ENCODE measurements around the gene FEZ2. TPM values are rescaled to one million over a fixed set of nuclear protein-coding genes. Genes with fewer than 3 reads are reported as not detected.

Gene FEZ2
- total RNA-seq, 3 donors from 2014 or later: 48.5 to 63.8 (median 49.0) TPM

DNA sequence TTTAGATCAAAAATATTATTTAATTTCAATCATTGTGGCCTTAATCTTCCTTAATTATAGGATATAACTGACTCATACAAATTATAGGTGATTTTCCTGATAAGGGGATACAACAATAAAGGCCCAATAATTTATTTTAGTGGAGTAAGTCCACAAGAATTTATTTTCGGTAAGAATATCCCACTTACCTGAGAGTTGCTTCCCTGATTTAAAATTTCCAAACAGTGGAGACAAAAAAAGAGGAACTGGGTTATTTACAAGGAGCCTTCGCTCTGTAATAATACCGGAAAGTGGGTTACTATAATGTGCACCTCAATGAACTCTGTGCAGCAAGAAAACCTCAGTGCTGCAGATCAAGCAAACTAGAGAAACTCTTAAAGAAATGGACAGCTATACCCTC lies 42.2 kb downstream of the FEZ2 start:
- H3K27me3 ChIP-seq: no peaks in the 10 kb centered on the region
- H3K9me3 ChIP-seq: no peaks in the 10 kb centered on the region
- H3K27ac ChIP-seq: no peak overlapping the region
- TF ChIP-seq POLR2AphosphoS5 (IDR thresholded peaks at IDR 0.05) (no peak), POLR2A (IDR thresholded peaks at IDR 0.05) (no peak)
- TF ChIP-seq, protein P1, sequence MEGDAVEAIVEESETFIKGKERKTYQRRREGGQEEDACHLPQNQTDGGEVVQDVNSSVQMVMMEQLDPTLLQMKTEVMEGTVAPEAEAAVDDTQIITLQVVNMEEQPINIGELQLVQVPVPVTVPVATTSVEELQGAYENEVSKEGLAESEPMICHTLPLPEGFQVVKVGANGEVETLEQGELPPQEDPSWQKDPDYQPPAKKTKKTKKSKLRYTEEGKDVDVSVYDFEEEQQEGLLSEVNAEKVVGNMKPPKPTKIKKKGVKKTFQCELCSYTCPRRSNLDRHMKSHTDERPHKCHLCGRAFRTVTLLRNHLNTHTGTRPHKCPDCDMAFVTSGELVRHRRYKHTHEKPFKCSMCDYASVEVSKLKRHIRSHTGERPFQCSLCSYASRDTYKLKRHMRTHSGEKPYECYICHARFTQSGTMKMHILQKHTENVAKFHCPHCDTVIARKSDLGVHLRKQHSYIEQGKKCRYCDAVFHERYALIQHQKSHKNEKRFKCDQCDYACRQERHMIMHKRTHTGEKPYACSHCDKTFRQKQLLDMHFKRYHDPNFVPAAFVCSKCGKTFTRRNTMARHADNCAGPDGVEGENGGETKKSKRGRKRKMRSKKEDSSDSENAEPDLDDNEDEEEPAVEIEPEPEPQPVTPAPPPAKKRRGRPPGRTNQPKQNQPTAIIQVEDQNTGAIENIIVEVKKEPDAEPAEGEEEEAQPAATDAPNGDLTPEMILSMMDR (IDR thresholded peaks at IDR 0.05): no peak
- no peak for DNase-seq (ENCODE audit: low spot score in 2 of 2)
- no peaks in the 10 kb centered on the region for H3K4me1 ChIP-seq
- H3K4me3 ChIP-seq: no peak overlapping the region
- intact Hi-C loops (cut with DNase I; ENCODE audit: low total_unique reads): no loop called here
- H3K36me3 ChIP-seq: no peaks in the 10 kb centered on the region

DNA sequence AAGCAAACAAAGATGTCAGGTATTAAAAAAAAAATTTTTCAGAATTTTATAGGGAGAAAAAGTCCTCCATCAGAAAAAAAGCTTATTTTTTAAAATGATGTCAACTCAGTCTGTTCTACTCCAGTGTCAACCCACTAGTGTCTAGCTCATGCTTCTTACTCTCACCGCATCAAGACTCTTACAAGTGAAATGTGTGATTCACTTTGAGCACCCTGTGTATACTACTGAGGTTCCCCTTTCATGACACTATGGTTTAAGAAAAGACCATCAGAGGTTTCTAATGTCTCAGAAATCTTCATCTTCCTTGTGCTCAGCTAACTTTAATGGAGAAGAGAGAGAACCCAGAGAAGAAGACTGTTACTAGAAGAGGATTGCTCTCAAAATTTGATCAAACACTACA lies 43.4 kb downstream of the FEZ2 start:
- no peaks in the 10 kb centered on the region for H3K9me3 ChIP-seq
- H3K4me3 ChIP-seq: no peak overlapping the region
- intact Hi-C loops (cut with DNase I; ENCODE audit: low total_unique reads): no loop called here
- no peaks in the 10 kb centered on the region for H3K4me1 ChIP-seq
- TF ChIP-seq, protein P1 (IDR thresholded peaks at IDR 0.05): no peak
- TF ChIP-seq POLR2AphosphoS5 (IDR thresholded peaks at IDR 0.05): no peak
- no peak for TF ChIP-seq POLR2A (IDR thresholded peaks at IDR 0.05)
- H3K36me3 ChIP-seq: no peaks in the 10 kb centered on the region
- H3K27me3 ChIP-seq: no peaks in the 10 kb centered on the region
- H3K27ac ChIP-seq: no peak overlapping the region
- DNase-seq (ENCODE audit: low spot score in 2 of 2): no peak

DNA sequence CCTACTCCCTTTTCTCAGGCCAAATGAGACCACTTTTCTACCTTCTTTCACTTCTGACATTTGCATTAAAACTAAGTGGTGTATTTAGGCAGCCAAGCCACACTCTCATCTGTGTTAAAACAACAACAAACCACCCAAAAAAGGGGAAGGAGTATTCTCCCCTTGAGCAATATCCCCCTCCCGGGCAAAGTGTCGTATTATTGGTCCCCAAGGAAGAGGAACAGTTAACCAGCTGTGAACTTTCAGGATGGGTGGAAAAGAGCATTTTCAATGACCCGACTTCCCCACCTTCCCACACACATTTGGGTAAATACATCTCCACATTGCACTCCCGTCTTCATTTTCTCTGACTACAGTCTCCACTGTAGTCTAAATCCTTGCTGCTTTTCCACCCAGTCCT lies 44.3 kb downstream of the FEZ2 start:
- Histone ChIP-seq H3K9me3 (no peaks in the 10 kb centered on the region), H3K4me1 (no peaks in the 10 kb centered on the region), H3K27ac (no peak overlapping the region), H3K27me3 (no peaks in the 10 kb centered on the region), H3K4me3 (no peak overlapping the region), H3K36me3 (no peaks in the 10 kb centered on the region)
- TF ChIP-seq, protein P1 (IDR thresholded peaks at IDR 0.05): no peak
- no peak for TF ChIP-seq POLR2A (IDR thresholded peaks at IDR 0.05)
- DNase-seq (ENCODE audit: low spot score in 2 of 2): no peak
- intact Hi-C loops (cut with DNase I; ENCODE audit: low total_unique reads): no loop called here

DNA sequence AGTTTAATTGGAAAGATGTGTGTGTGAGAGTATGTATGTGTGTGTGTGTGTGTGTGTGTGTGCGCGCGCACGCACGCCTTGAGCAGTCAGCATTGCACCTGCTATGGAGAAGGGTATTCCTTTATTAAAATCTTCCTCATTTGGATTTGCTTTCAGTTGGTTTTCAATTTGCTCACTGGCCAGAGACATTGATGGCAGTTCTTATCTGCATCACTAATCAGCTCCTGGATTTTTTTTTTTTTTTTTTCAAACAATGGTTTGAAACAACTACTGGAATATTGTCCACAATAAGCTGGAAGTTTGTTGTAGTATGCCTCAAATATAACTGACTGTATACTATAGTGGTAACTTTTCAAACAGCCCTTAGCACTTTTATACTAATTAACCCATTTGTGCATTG lies 48.0 kb downstream of the FEZ2 start:
- H3K27ac ChIP-seq: no peak overlapping the region
- no peaks in the 10 kb centered on the region for H3K27me3 ChIP-seq
- intact Hi-C loops (cut with DNase I; ENCODE audit: low total_unique reads): no loop called here
- no peaks in the 10 kb centered on the region for H3K9me3 ChIP-seq
- no peaks in the 10 kb centered on the region for H3K4me1 ChIP-seq
- no peaks in the 10 kb centered on the region for H3K36me3 ChIP-seq
- no peak for DNase-seq (ENCODE audit: low spot score in 2 of 2)
- TF ChIP-seq POLR2AphosphoS5 (IDR thresholded peaks at IDR 0.05) (no peak), POLR2A (IDR thresholded peaks at IDR 0.05) (no peak)
- TF ChIP-seq, protein P1 (IDR thresholded peaks at IDR 0.05): no peak
- H3K4me3 ChIP-seq: no peak overlapping the region

DNA sequence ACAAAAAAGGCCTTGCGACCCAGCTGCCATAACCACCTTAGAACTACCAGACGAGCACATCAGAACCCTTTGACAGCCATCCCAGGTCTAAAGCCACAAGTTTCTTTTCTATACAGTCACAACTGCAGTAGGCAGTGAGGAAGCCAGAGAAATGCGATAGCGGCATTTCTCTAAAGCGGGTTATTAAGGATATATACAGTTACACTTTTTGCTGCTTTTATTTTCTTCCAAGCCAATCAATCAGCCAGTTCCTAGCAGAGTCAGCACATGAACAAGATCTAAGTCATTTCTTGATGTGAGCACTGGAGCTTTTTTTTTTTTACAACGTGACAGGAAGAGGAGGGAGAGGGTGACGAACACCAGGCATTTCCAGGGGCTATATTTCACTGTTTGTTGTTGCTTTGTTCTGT lies 48.8 kb downstream of the FEZ2 start:
- Histone ChIP-seq H3K4me3 (no peak overlapping the region), H3K4me1 (no peaks in the 10 kb centered on the region), H3K27ac (no peak overlapping the region), H3K36me3 (peaks cover under 1% of the 10 kb centered on the region), H3K9me3 (no peaks in the 10 kb centered on the region), H3K27me3 (no peaks in the 10 kb centered on the region)
- intact Hi-C loops (cut with DNase I; ENCODE audit: low total_unique reads): no loop called here
- TF ChIP-seq POLR2A (IDR thresholded peaks at IDR 0.05) (no peak), POLR2AphosphoS5 (IDR thresholded peaks at IDR 0.05) (no peak)
- TF ChIP-seq, protein P1 (IDR thresholded peaks at IDR 0.05): no peak
- DNase-seq (ENCODE audit: low spot score in 2 of 2): no peak
